HG03354 (cell line): ENCODE measurements around the gene BCKDHB.

Experiments
- ATAC-seq: cut with Tn5 transposase; IDR thresholded peaks from one replicate; pipeline ENCODE4 v1.9.1; 2021; ENCODE audit warnings: mild to moderate bottlenecking; ENCODE audit not compliant: unreplicated experiment, poor library complexity, severe bottlenecking

BCKDHB gene

GRCh38 chr6:80304014-80304413 lies 197.5 kb downstream of the BCKDHB start:
- no peak for ATAC-seq

GRCh38 chr6:80314531-80314930 lies 208.1 kb downstream of the BCKDHB start:
- no peak for ATAC-seq

- ATAC-seq, result no peak
Observed at GRCh38 chr6:80316686-80317231, 210.3 kb downstream of the BCKDHB start.

- no peak for ATAC-seq
Observed at GRCh38 chr6:80319196-80319595, 212.7 kb downstream of the BCKDHB start.

GRCh38 chr6:80321011-80321410 lies 214.5 kb downstream of the BCKDHB start:
- ATAC-seq, result no peak

GRCh38 chr6:80325742-80326141 lies 219.3 kb downstream of the BCKDHB start:
- no peak for ATAC-seq

- ATAC-seq, result no peak
Observed at GRCh38 chr6:80328652-80329051, 222.2 kb downstream of the BCKDHB start.

GRCh38 chr6:80329496-80329895 lies 223.0 kb downstream of the BCKDHB start:
- no peak for ATAC-seq

- ATAC-seq, result no peak
Observed at GRCh38 chr6:80330961-80331360, 224.5 kb downstream of the BCKDHB start.

GRCh38 chr6:80331522-80331921 lies 225.1 kb downstream of the BCKDHB start:
- ATAC-seq, result no peak

GRCh38 chr6:80331974-80332373 lies 225.5 kb downstream of the BCKDHB start:
- ATAC-seq, result no peak

GRCh38 chr6:80333342-80333741 lies 226.9 kb downstream of the BCKDHB start:
- ATAC-seq, result no peak

- ATAC-seq, result no peak
Observed at GRCh38 chr6:80335121-80335531, 228.7 kb downstream of the BCKDHB start.

- no peak for ATAC-seq
Observed at GRCh38 chr6:80336911-80337310, 230.4 kb downstream of the BCKDHB start.

GRCh38 chr6:80338201-80338836 lies 231.8 kb downstream of the BCKDHB start:
- ATAC-seq, result peak; percentile 96

GRCh38 chr6:80339421-80339820 lies 232.9 kb downstream of the BCKDHB start:
- no peak for ATAC-seq

- ATAC-seq, result no peak
Observed at GRCh38 chr6:80340280-80340679, 233.8 kb downstream of the BCKDHB start.

GRCh38 chr6:80340686-80341085 lies 234.2 kb downstream of the BCKDHB start:
- ATAC-seq, result no peak

- no peak for ATAC-seq
Observed at GRCh38 chr6:80341330-80341729, 234.9 kb downstream of the BCKDHB start.

- ATAC-seq, result no peak
Observed at GRCh38 chr6:80343511-80343910, 237.0 kb downstream of the BCKDHB start.

GRCh38 chr6:80347101-80347500 lies 240.6 kb downstream of the BCKDHB start:
- no peak for ATAC-seq

- ATAC-seq, result no peak
Observed at GRCh38 chr6:80348263-80348662, 241.8 kb downstream of the BCKDHB start.
